Right hindlimb (tissue), 1 donor: ENCODE data around the gene HNRNPA2B1.

ENCODE experiments used
- DNase-seq: peaks from one replicate; pipeline ENCODE4 v3.0.0-alpha.2; 2018

Gene HNRNPA2B1

GRCh38 chr7:26200444-26201246 lies at the start of gene HNRNPA2B1:
HNRNPA2B1 (minus strand) TSS chr7:26200746; CDS start chr7:26200577, 169 bp downstream.
- peak; percentile 99 for DNase-seq

- DNase-seq: no peak
Measured at GRCh38 chr7:26250239-26250638, 49.7 kb upstream of the HNRNPA2B1 start.

GRCh38 chr7:26245150-26245549 lies 44.6 kb upstream of the HNRNPA2B1 start:
- no peak for DNase-seq

GRCh38 chr7:26238032-26238431 lies 37.5 kb upstream of the HNRNPA2B1 start:
- no peak for DNase-seq

GRCh38 chr7:26237035-26237807 lies 36.7 kb upstream of the HNRNPA2B1 start:
- DNase-seq: no peak

- DNase-seq: no peak
Measured at GRCh38 chr7:26233902-26234511, 33.5 kb upstream of the HNRNPA2B1 start.

GRCh38 chr7:26227987-26228386 lies 27.4 kb upstream of the HNRNPA2B1 start:
- DNase-seq: no peak

- DNase-seq: no peak
Measured at GRCh38 chr7:26224359-26224758, 23.8 kb upstream of the HNRNPA2B1 start.

- no peak for DNase-seq
Measured at GRCh38 chr7:26216049-26216448, 15.5 kb upstream of the HNRNPA2B1 start.

GRCh38 chr7:26213807-26214515 lies 13.4 kb upstream of the HNRNPA2B1 start:
- no peak for DNase-seq

- DNase-seq: no peak
Measured at GRCh38 chr7:26212921-26213718, 12.6 kb upstream of the HNRNPA2B1 start.

GRCh38 chr7:26208040-26208439 lies 7.5 kb upstream of the HNRNPA2B1 start:
- no peak for DNase-seq

- no peak for DNase-seq
Measured at GRCh38 chr7:26203016-26203415, 2.5 kb upstream of the HNRNPA2B1 start.

GRCh38 chr7:26202019-26202990 lies 1.8 kb upstream of the HNRNPA2B1 start:
- DNase-seq: peak; percentile 80

- DNase-seq: peak; percentile 88
Measured at GRCh38 chr7:26201247-26202018, 887 bp upstream of the HNRNPA2B1 start, which contains the start of gene CBX3. CBX3 (plus strand) TSS chr7:26201745; CDS start chr7:26202999, 1,254 bp downstream.

GRCh38 chr7:26200038-26200443 lies 505 bp downstream of the HNRNPA2B1 start:
- DNase-seq: peak; percentile 84

GRCh38 chr7:26199301-26200037 lies 1.1 kb downstream of the HNRNPA2B1 start:
- peak; percentile 78 for DNase-seq

- DNase-seq: no peak
Measured at GRCh38 chr7:26198781-26199169, 1.8 kb downstream of the HNRNPA2B1 start.

- no peak for DNase-seq
Measured at GRCh38 chr7:26198133-26198780, 2.3 kb downstream of the HNRNPA2B1 start.
